Right atrium auricular region (tissue), 2 donors: ENCODE measurements around the gene POC5. TPM values are rescaled to one million over a fixed set of nuclear protein-coding genes. Genes with fewer than 3 reads are reported as not detected.

ENCODE experiments used
- DNase-seq: peaks from one replicate; pipeline ENCODE4 v3.0.0-alpha.2; 2019; ENCODE audit warnings: low spot score
- H3K27ac ChIP-seq, 2 donors: fragments of 200-600 bp; sonication (generic); 1 replicate in 1 of 2; 2 replicates in 1 of 2; pipeline ENCODE4 v1.5.1; 2016 to 2019
- H3K27me3 ChIP-seq, 2 donors: fragments of 200-600 bp; sonication (generic); one replicate each; pipeline versions ENCODE4 v1.5.1 to v1.6.0; 2017 to 2019
- H3K36me3 ChIP-seq: fragments of 200-600 bp; sonication (generic); one replicate; pipeline ENCODE4 v1.5.1; 2016
- H3K4me1 ChIP-seq, 2 donors: fragments of 200-600 bp; sonication (generic); one replicate each; pipeline versions ENCODE4 v1.5.1 to v1.6.0; 2017 to 2019
- H3K4me3 ChIP-seq, 2 donors: fragments of 200-600 bp; sonication (generic); 1 replicate in 1 of 2; 2 replicates in 1 of 2; pipeline ENCODE4 v1.5.1; 2017 to 2019; ENCODE audit warnings: mild to moderate bottlenecking in 1 of 2, moderate library complexity in 1 of 2
- H3K9me3 ChIP-seq, 2 donors: fragments of 200-600 bp; sonication (generic); one replicate each; pipeline ENCODE4 v1.5.1; 2019
- total RNA-seq, 2 donors: library from RNA; depleted of rRNA; stranded (reverse); fragments of >200 nt; gene quantifications; one replicate each; pipeline ENCODE4 v1.1.0, GENCODE V29; 2016
- TF ChIP-seq, protein P1 (sequence below), 2 donors: fragments of 200-600 bp; sonication (generic); IDR thresholded peaks; one replicate each; pipeline ENCODE4 v1.5.1; 2019; ENCODE audit warnings: antibody characterized with exemption in 2 of 2

POC5 gene
- total RNA-seq, 2 donors from 2014 or later = 2.8 to 12.6 TPM

DNA sequence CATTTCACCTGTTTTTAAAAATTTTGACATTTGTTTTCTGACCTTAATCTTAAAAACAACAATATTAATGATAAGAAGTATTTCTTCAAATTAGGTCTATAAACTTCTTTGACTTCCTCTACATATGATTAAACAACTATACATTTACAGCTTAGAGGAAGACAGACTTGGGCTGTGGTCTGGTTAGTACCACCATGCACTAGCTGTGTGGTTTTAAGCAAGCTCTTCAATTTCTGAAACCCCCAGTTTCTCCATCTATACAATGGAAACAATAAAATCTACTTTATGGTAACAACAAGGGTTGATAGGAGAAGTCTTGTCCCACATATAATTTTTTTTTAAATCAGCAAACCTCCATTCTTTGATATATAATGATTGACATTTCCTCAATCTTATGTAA, 90.3 kb downstream of the POC5 start:
- H3K4me1 ChIP-seq = no peaks in the 10 kb centered on the region
- H3K36me3 ChIP-seq = no peaks in the 10 kb centered on the region
- H3K27ac ChIP-seq = no peak overlapping the region
- H3K4me3 ChIP-seq = no peak overlapping the region
- DNase-seq = no peak
- no peaks in the 10 kb centered on the region for H3K9me3 ChIP-seq
- TF ChIP-seq, protein P1, sequence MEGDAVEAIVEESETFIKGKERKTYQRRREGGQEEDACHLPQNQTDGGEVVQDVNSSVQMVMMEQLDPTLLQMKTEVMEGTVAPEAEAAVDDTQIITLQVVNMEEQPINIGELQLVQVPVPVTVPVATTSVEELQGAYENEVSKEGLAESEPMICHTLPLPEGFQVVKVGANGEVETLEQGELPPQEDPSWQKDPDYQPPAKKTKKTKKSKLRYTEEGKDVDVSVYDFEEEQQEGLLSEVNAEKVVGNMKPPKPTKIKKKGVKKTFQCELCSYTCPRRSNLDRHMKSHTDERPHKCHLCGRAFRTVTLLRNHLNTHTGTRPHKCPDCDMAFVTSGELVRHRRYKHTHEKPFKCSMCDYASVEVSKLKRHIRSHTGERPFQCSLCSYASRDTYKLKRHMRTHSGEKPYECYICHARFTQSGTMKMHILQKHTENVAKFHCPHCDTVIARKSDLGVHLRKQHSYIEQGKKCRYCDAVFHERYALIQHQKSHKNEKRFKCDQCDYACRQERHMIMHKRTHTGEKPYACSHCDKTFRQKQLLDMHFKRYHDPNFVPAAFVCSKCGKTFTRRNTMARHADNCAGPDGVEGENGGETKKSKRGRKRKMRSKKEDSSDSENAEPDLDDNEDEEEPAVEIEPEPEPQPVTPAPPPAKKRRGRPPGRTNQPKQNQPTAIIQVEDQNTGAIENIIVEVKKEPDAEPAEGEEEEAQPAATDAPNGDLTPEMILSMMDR (IDR thresholded peaks at IDR 0.05) = no peak
- H3K27me3 ChIP-seq = no peaks in the 10 kb centered on the region

Other genes starting within 250 kb of the POC5 start
- 10 to 100 TPM; 12.3 to 12.6 TPM for gene CERT1, start 205.8 kb downstream of the POC5 start, total RNA-seq
- gene POLK, start 205.5 kb downstream of the POC5 start, total RNA-seq = 10 to 100 TPM; 19.1 to 21.1 TPM
- gene ANKDD1B, start 106.0 kb downstream of the POC5 start, total RNA-seq = not detected